IMR-90 (cell line): ENCODE results near the gene CPB2. TPM values are rescaled to one million over a fixed set of nuclear protein-coding genes. Genes with fewer than 3 reads are reported as not detected.

ENCODE experiments used
- ATAC-seq: fragments of 200-7000 bp; cut with Tn5 transposase; 2 replicates; pipeline ENCODE4 v1.9.1; 2020; ENCODE audit warnings: low read depth, mild to moderate bottlenecking, moderate library complexity
- BruUV-seq: library from RNA; stranded (reverse); fragments of 400-500 nt; replicated peaks from 2 replicates; lab custom pipeline; 2021; lab: Mats Ljungman, UMichigan
- CTCF ChIA-PET: fragments of 300-600 bp; formaldehyde crosslinking; extraction: SDS; loops from one replicate; lab custom pipeline; 2021; ENCODE audit warnings: antibody characterized with exemption; lab: Yijun Ruan, JAX
- POLR2A ChIA-PET: fragments of 300-600 bp; sonication (Branson Sonifier 250); formaldehyde crosslinking; loops from one replicate; lab custom pipeline; 2022; ENCODE audit warnings: antibody characterized with exemption; ENCODE audit not compliant: unreplicated experiment; lab: Charles Lee
- DNase-seq: peaks from one replicate; pipeline ENCODE4 v3.0.0; 2013
- H2AFZ ChIP-seq: replicated peaks from 2 replicates; pipeline ENCODE3; 2013; ENCODE audit warnings: low read length, mild to moderate bottlenecking; ENCODE audit not compliant: poor library complexity
- H2AK5ac ChIP-seq: 2 replicates; pipeline ENCODE4 v1.6.1; 2013; ENCODE audit warnings: low read depth, low read length, inconsistent platforms
- H2AK9ac ChIP-seq: replicated peaks from 2 replicates; pipeline ENCODE3; 2013; ENCODE audit warnings: mild to moderate bottlenecking, low read depth, low read length, moderate library complexity; ENCODE audit not compliant: poor library complexity
- H2BK120ac ChIP-seq: 2 replicates; pipeline ENCODE4 v1.6.1; 2013; ENCODE audit warnings: low read depth, low read length, inconsistent platforms
- H2BK15ac ChIP-seq: 3 replicates; pipeline ENCODE4 v1.6.1; 2013; ENCODE audit warnings: low read depth, low read length, inconsistent platforms
- H2BK20ac ChIP-seq: 2 replicates; pipeline ENCODE4 v1.6.1; 2013; ENCODE audit warnings: low read depth, mild to moderate bottlenecking, inconsistent platforms, low read length, moderate library complexity
- H2BK5ac ChIP-seq: 2 replicates; pipeline ENCODE4 v1.6.1; 2013; ENCODE audit warnings: mild to moderate bottlenecking, low read depth, low read length, inconsistent platforms; ENCODE audit not compliant: poor library complexity, severe bottlenecking
- H3K14ac ChIP-seq: replicated peaks from 2 replicates; pipeline ENCODE4 v1.6.1; 2013; ENCODE audit warnings: low read depth, low read length, inconsistent platforms
- H3K18ac ChIP-seq: 2 replicates; pipeline ENCODE4 v1.6.1; 2013; ENCODE audit warnings: low read depth, low read length, control low read depth
- H3K23ac ChIP-seq: 2 replicates; pipeline ENCODE4 v1.6.1; 2013; ENCODE audit warnings: low read depth, low read length, inconsistent platforms
- H3K27ac ChIP-seq: 2 replicates; pipeline ENCODE4 v1.5.1; 2013; ENCODE audit warnings: mild to moderate bottlenecking, control low read depth, low read length; ENCODE audit not compliant: insufficient read depth
- H3K27me3 ChIP-seq: 2 replicates; pipeline ENCODE4 v1.6.1; 2013; ENCODE audit warnings: low read length; ENCODE audit not compliant: control insufficient read depth, insufficient read depth
- H3K36me3 ChIP-seq: 2 replicates; pipeline ENCODE4 v1.6.1; 2013; ENCODE audit warnings: low read length, mixed read lengths; ENCODE audit not compliant: control insufficient read depth, insufficient read depth
- H3K4ac ChIP-seq: 2 replicates; pipeline ENCODE4 v1.6.1; 2013; ENCODE audit warnings: low read depth, low read length, inconsistent platforms
- H3K4me1 ChIP-seq: 2 replicates; pipeline ENCODE4 v1.6.1; 2013; ENCODE audit warnings: low read length, mixed read lengths; ENCODE audit not compliant: control insufficient read depth, insufficient read depth
- H3K4me2 ChIP-seq: 2 replicates; pipeline ENCODE4 v1.6.1; 2013; ENCODE audit warnings: low read depth, mild to moderate bottlenecking, control low read depth, low read length, moderate library complexity
- H3K4me3 ChIP-seq: 2 replicates; pipeline ENCODE4 v1.5.1; 2013; ENCODE audit warnings: low read depth, mild to moderate bottlenecking, control low read depth, low read length, moderate library complexity; ENCODE audit not compliant: insufficient read depth
- H3K56ac ChIP-seq: 2 replicates; pipeline ENCODE4 v1.6.1; 2013; ENCODE audit warnings: low read length, inconsistent platforms; ENCODE audit not compliant: insufficient read depth; ENCODE audit errors: extremely low read depth
- H3K79me1 ChIP-seq, 2 experiments: 2 replicates each; pipeline ENCODE4 v1.6.1; 2013; ENCODE audit warnings: low read length in 2 of 2, inconsistent platforms in 1 of 2, low read depth in 1 of 2
- H3K9ac ChIP-seq: 2 replicates; pipeline ENCODE4 v1.6.1; 2013; ENCODE audit warnings: low read depth, low read length, control low read depth
- H3K9me1 ChIP-seq: 2 replicates; pipeline ENCODE4 v1.6.1; 2013; ENCODE audit warnings: low read length, inconsistent platforms; ENCODE audit not compliant: insufficient read depth
- H3K9me3 ChIP-seq: 2 replicates; pipeline ENCODE4 v1.6.1; 2013; ENCODE audit warnings: low read length; ENCODE audit not compliant: control insufficient read depth, insufficient read depth
- H4K20me1 ChIP-seq: 2 replicates; pipeline ENCODE4 v1.6.1; 2013; ENCODE audit warnings: low read length, inconsistent platforms; ENCODE audit not compliant: insufficient read depth
- H4K5ac ChIP-seq: 2 replicates; pipeline ENCODE4 v1.6.1; 2013; ENCODE audit warnings: mild to moderate bottlenecking, low read depth, low read length, control low read depth
- H4K8ac ChIP-seq, 2 experiments: 2 replicates each; pipeline ENCODE4 v1.6.1; 2013; ENCODE audit warnings: low read depth in 2 of 2, low read length in 2 of 2, control low read depth in 1 of 2, inconsistent platforms in 1 of 2
- H4K91ac ChIP-seq: 2 replicates; pipeline ENCODE4 v1.6.1; 2013; ENCODE audit warnings: low read depth, low read length, inconsistent platforms; ENCODE audit not compliant: insufficient read depth
- ELK1 ChIP-seq: fragments of 150-350 bp; IDR thresholded peaks from 2 replicates; pipeline ENCODE4 v1.6.1; 2016; ENCODE audit warnings: low read depth, mild to moderate bottlenecking, low read length, moderate library complexity, borderline replicate concordance
- MAFK ChIP-seq: IDR thresholded peaks from 2 replicates; pipeline ENCODE4 v1.6.1; 2012; ENCODE audit warnings: low read depth, low read length, improper control_type of control experiment
- WGBS, 2 experiments: methylation state at CpG; one replicate each; pipeline versions ENCODE4 v1.1.5 to v1.1.7; 2013; ENCODE audit warnings: missing lambda C conversion rate in 2 of 2; ENCODE audit not compliant: insufficient read length in 1 of 2; ENCODE audit errors: extremely low coverage in 2 of 2; 5-methylcytosine and 5-hydroxymethylcytosine counted together
- dilution Hi-C: fragments of 300-500 bp; cut with HindIII; formaldehyde crosslinking; loops from one replicate; pipeline ENCODE4 v1.14.3; 2018; ENCODE audit warnings: low sequenced_read_pairs; ENCODE audit not compliant: unreplicated experiment
- in situ Hi-C: fragments of 300-500 bp; cut with MboI; formaldehyde crosslinking; loops from 3 replicates; pipeline ENCODE4 v1.14.3; 2019; ENCODE audit warnings: low sequenced_read_pairs, inconsistent platforms, mixed read lengths
- intact Hi-C: fragments of 100-400 bp; cut with micrococcal nuclease; formaldehyde crosslinking; loops from 2 replicates; pipeline ENCODE4 v1.10.0; 2022
- polyA plus RNA-seq, 3 experiments: library from polyadenylated mRNA; depleted of rRNA; stranded (reverse); fragments of >200 nt; gene quantifications; 2 replicates each; pipeline ENCODE4 v1.2.3, GENCODE V29; 2012; ENCODE audit warnings: low replicate concordance in 1 of 3
- total RNA-seq: library from RNA; depleted of rRNA; stranded (reverse); fragments of >200 nt; gene quantifications from 2 replicates; pipeline ENCODE4 v1.2.3, GENCODE V29; 2012

CPB2 gene
- total and polyA plus RNA-seq, 2 of the 4 experiments (the other 2 are of a cell fraction): not detected

DNA sequence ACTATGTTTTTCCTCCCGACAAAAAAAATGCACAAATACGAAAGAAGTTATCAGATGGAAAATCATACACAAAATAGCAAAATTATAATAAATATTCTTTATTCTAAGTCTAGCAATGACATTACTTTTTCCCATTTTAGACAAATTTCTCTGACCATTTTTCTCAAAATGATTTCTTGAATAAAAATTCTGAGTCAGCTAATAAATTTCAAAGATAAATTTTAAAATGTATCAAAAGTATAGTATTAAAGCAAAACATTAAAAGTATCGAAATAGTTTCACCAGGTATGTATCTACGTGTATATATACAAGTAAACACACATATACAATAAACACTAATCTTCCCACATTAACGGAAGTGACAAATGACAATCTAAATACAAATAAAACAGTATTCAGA, 61.2 kb downstream of the CPB2 start:
- no peak overlapping the region for H3K4me2 ChIP-seq
- no peak overlapping the region for H2BK15ac ChIP-seq
- H4K8ac ChIP-seq: no peak overlapping the region
- dilution Hi-C loops (no loop called here), intact Hi-C loops (no loop called here), in situ Hi-C loops (no loop called here)
- H3K36me3 ChIP-seq: peaks cover 3% of the 10 kb centered on the region
- no peak overlapping the region for H3K18ac ChIP-seq
- no peak overlapping the region for H3K9ac ChIP-seq
- TF ChIP-seq MAFK: peak; percentile 40; the same call in 1 of the 2 replicates
- no peak for TF ChIP-seq ELK1
- ChIA-PET POLR2A (no interaction called here), CTCF (no interaction called here)
- WGBS, 2 experiments: no CpG with 5 or more reads among the region's 5 CpGs
- peaks cover 17% of the 10 kb centered on the region for H4K20me1 ChIP-seq
- H3K23ac ChIP-seq: no peak overlapping the region
- no peak overlapping the region for H3K56ac ChIP-seq
- no peak overlapping the region for H2BK120ac ChIP-seq
- no peak overlapping the region for H3K4ac ChIP-seq
- BruUV-seq: no TSS peak
- no peak overlapping the region for H2AK5ac ChIP-seq
- H3K4me3 ChIP-seq: no peak overlapping the region
- DNase-seq (no peak), ATAC-seq (no peak)
- no peak overlapping the region for H2BK20ac ChIP-seq
- no peaks in the 10 kb centered on the region for H3K9me3 ChIP-seq
- peaks cover 4% of the 10 kb centered on the region for H3K4me1 ChIP-seq
- no peaks in the 10 kb centered on the region for H3K27me3 ChIP-seq
- H3K9me1 ChIP-seq: peaks cover 4% of the 10 kb centered on the region; the same call in 1 of the 2 replicates
- H3K27ac ChIP-seq: no peak overlapping the region
- no peak overlapping the region for H4K91ac ChIP-seq
- no peak overlapping the region for H2AFZ ChIP-seq
- H3K14ac ChIP-seq: no peak overlapping the region
- no peak overlapping the region for H2AK9ac ChIP-seq
- peaks cover 3 to 23% of the 10 kb centered on the region in 2 experiments; a peak in 2 of 4 replicates for H3K79me1 ChIP-seq
- no peak overlapping the region for H2BK5ac ChIP-seq
- H4K5ac ChIP-seq: no peak overlapping the region
